Measurements from ENCODE around the gene ARHGEF9.

DNA sequence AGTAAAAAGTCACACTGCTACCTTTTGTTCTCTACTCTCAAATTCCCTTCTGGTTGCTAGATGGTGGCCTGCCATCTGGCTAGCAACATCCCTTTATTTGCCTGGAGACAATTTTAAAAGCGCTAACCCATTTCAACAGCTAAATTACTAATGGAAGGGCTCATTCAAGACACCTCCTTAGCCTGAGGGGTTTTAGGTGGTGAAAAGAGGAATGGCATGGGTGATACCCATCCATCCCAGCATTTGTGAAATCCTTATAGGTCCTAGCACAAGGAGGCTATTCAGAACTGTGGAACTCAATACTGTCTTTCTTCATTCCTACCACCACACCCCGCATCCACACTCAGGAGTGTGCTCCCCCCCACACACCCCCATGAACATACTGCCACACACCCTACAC lies 33.5 kb downstream of the ARHGEF9 start:
- TF ChIP-seq, protein P1, sequence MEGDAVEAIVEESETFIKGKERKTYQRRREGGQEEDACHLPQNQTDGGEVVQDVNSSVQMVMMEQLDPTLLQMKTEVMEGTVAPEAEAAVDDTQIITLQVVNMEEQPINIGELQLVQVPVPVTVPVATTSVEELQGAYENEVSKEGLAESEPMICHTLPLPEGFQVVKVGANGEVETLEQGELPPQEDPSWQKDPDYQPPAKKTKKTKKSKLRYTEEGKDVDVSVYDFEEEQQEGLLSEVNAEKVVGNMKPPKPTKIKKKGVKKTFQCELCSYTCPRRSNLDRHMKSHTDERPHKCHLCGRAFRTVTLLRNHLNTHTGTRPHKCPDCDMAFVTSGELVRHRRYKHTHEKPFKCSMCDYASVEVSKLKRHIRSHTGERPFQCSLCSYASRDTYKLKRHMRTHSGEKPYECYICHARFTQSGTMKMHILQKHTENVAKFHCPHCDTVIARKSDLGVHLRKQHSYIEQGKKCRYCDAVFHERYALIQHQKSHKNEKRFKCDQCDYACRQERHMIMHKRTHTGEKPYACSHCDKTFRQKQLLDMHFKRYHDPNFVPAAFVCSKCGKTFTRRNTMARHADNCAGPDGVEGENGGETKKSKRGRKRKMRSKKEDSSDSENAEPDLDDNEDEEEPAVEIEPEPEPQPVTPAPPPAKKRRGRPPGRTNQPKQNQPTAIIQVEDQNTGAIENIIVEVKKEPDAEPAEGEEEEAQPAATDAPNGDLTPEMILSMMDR (IDR thresholded peaks at IDR 0.05): no peak
- TF ChIP-seq POLR2A (IDR thresholded peaks at IDR 0.05): no peak

Measured in adrenal gland (tissue), 5 donors.